ENCODE measurements around the gene HJURP.

Gene HJURP

GRCh38 chr2:233823731-233824121 is 30.6 kb downstream of the HJURP start:
- peaks cover 12% of the 10 kb centered on the region for H3K9me3 Mint-ChIP-seq
- no peak overlapping the region for H3K4me3 Mint-ChIP-seq
- TF ChIP-seq CTCF (IDR thresholded peaks at IDR 0.05): no peak
- peaks cover 12% of the 10 kb centered on the region for H3K27me3 Mint-ChIP-seq (ENCODE audit: low read depth, poor library complexity)
- DNase-seq: no peak
- H3K27ac Mint-ChIP-seq: no peak overlapping the region
- H3K4me1 Mint-ChIP-seq: no peaks in the 10 kb centered on the region
- H3K36me3 Mint-ChIP-seq (ENCODE audit: low read depth): no peaks in the 10 kb centered on the region

GRCh38 chr2:233822781-233823730 is 31.3 kb downstream of the HJURP start:
- no peak overlapping the region for H3K27ac Mint-ChIP-seq
- H3K27me3 Mint-ChIP-seq (ENCODE audit: low read depth, poor library complexity): peaks cover 14% of the 10 kb centered on the region
- H3K36me3 Mint-ChIP-seq (ENCODE audit: low read depth): no peaks in the 10 kb centered on the region
- peaks cover 2% of the 10 kb centered on the region for H3K4me1 Mint-ChIP-seq
- TF ChIP-seq CTCF (IDR thresholded peaks at IDR 0.05): no peak
- H3K4me3 Mint-ChIP-seq: no peak overlapping the region
- no peak for DNase-seq
- peaks cover 12% of the 10 kb centered on the region for H3K9me3 Mint-ChIP-seq

- Mint-ChIP-seq H3K27me3 (ENCODE audit: low read depth, poor library complexity) (peaks cover 15% of the 10 kb centered on the region), H3K4me1 (peaks cover 8% of the 10 kb centered on the region)
- DNase-seq: no peak
Observed at GRCh38 chr2:233822101-233822771, 32.1 kb downstream of the HJURP start.

GRCh38 chr2:233821709-233822100 is 32.6 kb downstream of the HJURP start:
- no peak for TF ChIP-seq CTCF (IDR thresholded peaks at IDR 0.05)
- Mint-ChIP-seq H3K9me3 (peaks cover 9% of the 10 kb centered on the region), H3K4me3 (no peak overlapping the region), H3K36me3 (ENCODE audit: low read depth) (no peaks in the 10 kb centered on the region), H3K4me1 (peaks cover 12% of the 10 kb centered on the region), H3K27ac (no peak overlapping the region), H3K27me3 (ENCODE audit: low read depth, poor library complexity) (peaks cover 15% of the 10 kb centered on the region)
- DNase-seq: no peak

More at GRCh38 chr2:233822101-233822771, 32.1 kb downstream of the HJURP start:
- no peak for TF ChIP-seq CTCF (IDR thresholded peaks at IDR 0.05)
- Mint-ChIP-seq H3K27ac (no peak overlapping the region), H3K36me3 (ENCODE audit: low read depth) (no peaks in the 10 kb centered on the region), H3K4me3 (no peak overlapping the region), H3K9me3 (peaks cover 12% of the 10 kb centered on the region)

DNA sequence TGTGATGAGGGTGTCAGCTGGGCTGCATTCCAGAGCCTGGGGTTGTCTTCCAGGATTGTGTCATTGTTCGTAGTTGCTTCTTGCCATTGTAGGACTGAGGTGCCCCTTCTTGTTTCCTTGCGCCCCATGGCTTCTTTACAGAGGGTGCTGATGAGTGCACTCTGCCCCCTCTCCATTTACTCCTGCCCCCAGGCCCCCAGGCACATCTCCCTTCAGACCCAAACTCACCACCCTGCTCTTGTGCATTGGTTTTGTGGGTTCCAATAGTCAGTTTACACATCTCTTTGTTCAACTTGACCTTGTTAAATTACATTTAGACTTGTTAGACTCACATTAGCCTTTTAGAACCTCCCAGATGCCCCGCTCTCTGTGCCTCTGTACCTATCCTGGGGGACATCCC is 33.1 kb downstream of the HJURP start:
- Mint-ChIP-seq H3K27ac (no peak overlapping the region), H3K36me3 (ENCODE audit: low read depth) (no peaks in the 10 kb centered on the region)
- DNase-seq: no peak

More for the DNA sequence above, 33.1 kb downstream of the HJURP start:
- TF ChIP-seq CTCF (IDR thresholded peaks at IDR 0.05): no peak
- Mint-ChIP-seq H3K4me1 (peaks cover 17% of the 10 kb centered on the region), H3K9me3 (peaks cover 6% of the 10 kb centered on the region), H3K27me3 (ENCODE audit: low read depth, poor library complexity) (peaks cover 15% of the 10 kb centered on the region), H3K4me3 (no peak overlapping the region)

Measured in nephron progenitor cell (in vitro differentiated cells).